ENCODE data around the gene UBE2Z. TPM values are rescaled to one million over a fixed set of nuclear protein-coding genes. Genes with fewer than 3 reads are reported as not detected.

Gene UBE2Z
- total and polyA plus RNA-seq, 9 of the 15 experiments (the other 6 are each of a cell fraction or from before 2014, with no cell fraction given) = 11.8 to 89.0 (median 38.2) TPM

Small RNA genes lying within 50 kb of the gene (small RNA-seq; reads per million reads assigned to genes)
- gene AC068531.1 = not detected
- gene RF00263 = not detected
- 0.15 reads per million for gene RF01210
- not detected for gene RNU1-42P

Other genes starting within 250 kb of the UBE2Z start
Only the 7 nearest of the 10 such genes appear.
- not detected in 2 replicates for gene HOXB13, start 179.7 kb upstream of the UBE2Z start, total RNA-seq (2014; rRNA removed)
- gene HOXB13, start 179.7 kb upstream of the UBE2Z start, total RNA-seq (2014; rRNA removed; fragmentation: Illumina TruSeq; extraction: Trizol) = not detected in 2 replicates
- not detected in 2 replicates for gene HOXB13, start 179.7 kb upstream of the UBE2Z start, total RNA-seq (2015; rRNA removed; fragmentation: Illumina TruSeq; extraction: Trizol)
- not detected in 2 replicates for gene HOXB13, start 179.7 kb upstream of the UBE2Z start, total RNA-seq (2021)
- 0.01 TPM in 1 of 2 replicates, not detected in the other for gene HOXB13, start 179.7 kb upstream of the UBE2Z start, polyA plus RNA-seq (2011; rRNA removed)
- not detected in 2 replicates for gene HOXB13, start 179.7 kb upstream of the UBE2Z start, polyA plus RNA-seq (2014; fragmentation: Illumina TruSeq; extraction: Trizol)
- gene HOXB13, start 179.7 kb upstream of the UBE2Z start, polyA plus RNA-seq (2014; fragmentation: Nextera tagmentation; extraction: Ambion mirVana) = not detected
- gene HOXB13, start 179.7 kb upstream of the UBE2Z start, polyA plus RNA-seq (2014; rRNA removed) = not detected in 2 replicates
- gene TTLL6, start 91.2 kb upstream of the UBE2Z start, total RNA-seq (2014; rRNA removed) = 0.05 TPM in 1 of 2 replicates, not detected in the other
- not detected in 2 replicates for gene TTLL6, start 91.2 kb upstream of the UBE2Z start, total RNA-seq (2014; rRNA removed; fragmentation: Illumina TruSeq; extraction: Trizol)
- gene TTLL6, start 91.2 kb upstream of the UBE2Z start, total RNA-seq (2015; rRNA removed; fragmentation: Illumina TruSeq; extraction: Trizol) = not detected in 2 replicates
- not detected in 2 replicates for gene TTLL6, start 91.2 kb upstream of the UBE2Z start, total RNA-seq (2021)
- not detected in 2 replicates for gene TTLL6, start 91.2 kb upstream of the UBE2Z start, polyA plus RNA-seq (2011; rRNA removed)
- gene TTLL6, start 91.2 kb upstream of the UBE2Z start, polyA plus RNA-seq (2014; fragmentation: Illumina TruSeq; extraction: Trizol) = not detected in 2 replicates
- gene TTLL6, start 91.2 kb upstream of the UBE2Z start, polyA plus RNA-seq (2014; fragmentation: Nextera tagmentation; extraction: Ambion mirVana) = not detected
- gene TTLL6, start 91.2 kb upstream of the UBE2Z start, polyA plus RNA-seq (2014; rRNA removed) = not detected in 2 replicates
- 24.1 and 24.8 TPM in 2 replicates for gene CALCOCO2, start 77.4 kb upstream of the UBE2Z start, total RNA-seq (2014; rRNA removed)
- 71.1 and 87.2 TPM in 2 replicates for gene CALCOCO2, start 77.4 kb upstream of the UBE2Z start, total RNA-seq (2014; rRNA removed; fragmentation: Illumina TruSeq; extraction: Trizol)
- gene CALCOCO2, start 77.4 kb upstream of the UBE2Z start, total RNA-seq (2015; rRNA removed; fragmentation: Illumina TruSeq; extraction: Trizol) = 38.4 and 39.8 TPM in 2 replicates
- 67.5 and 69.4 TPM in 2 replicates for gene CALCOCO2, start 77.4 kb upstream of the UBE2Z start, total RNA-seq (2021)
- 87.3 and 117 TPM in 2 replicates for gene CALCOCO2, start 77.4 kb upstream of the UBE2Z start, polyA plus RNA-seq (2011; rRNA removed)
- 74.7 and 79.9 TPM in 2 replicates for gene CALCOCO2, start 77.4 kb upstream of the UBE2Z start, polyA plus RNA-seq (2014; fragmentation: Illumina TruSeq; extraction: Trizol)
- 10 to 100 TPM; 34.6 to 85.9 TPM for gene CALCOCO2, start 77.4 kb upstream of the UBE2Z start, polyA plus RNA-seq (2014; fragmentation: Nextera tagmentation; extraction: Ambion mirVana)
- 52.9 and 63.2 TPM in 2 replicates for gene CALCOCO2, start 77.4 kb upstream of the UBE2Z start, polyA plus RNA-seq (2014; rRNA removed)
- gene ATP5MC1, start 15.6 kb upstream of the UBE2Z start, total RNA-seq (2014; rRNA removed) = 159 and 236 TPM in 2 replicates
- gene ATP5MC1, start 15.6 kb upstream of the UBE2Z start, total RNA-seq (2014; rRNA removed; fragmentation: Illumina TruSeq; extraction: Trizol) = 375 and 378 TPM in 2 replicates
- gene ATP5MC1, start 15.6 kb upstream of the UBE2Z start, total RNA-seq (2015; rRNA removed; fragmentation: Illumina TruSeq; extraction: Trizol) = 440 and 490 TPM in 2 replicates
- gene ATP5MC1, start 15.6 kb upstream of the UBE2Z start, total RNA-seq (2021) = 181 and 187 TPM in 2 replicates
- gene ATP5MC1, start 15.6 kb upstream of the UBE2Z start, polyA plus RNA-seq (2011; rRNA removed) = 426 and 446 TPM in 2 replicates
- 508 and 534 TPM in 2 replicates for gene ATP5MC1, start 15.6 kb upstream of the UBE2Z start, polyA plus RNA-seq (2014; fragmentation: Illumina TruSeq; extraction: Trizol)
- gene ATP5MC1, start 15.6 kb upstream of the UBE2Z start, polyA plus RNA-seq (2014; fragmentation: Nextera tagmentation; extraction: Ambion mirVana) = 1,000 to 10,000 TPM; 1,208 to 1,488 TPM
- 334 and 377 TPM in 2 replicates for gene ATP5MC1, start 15.6 kb upstream of the UBE2Z start, polyA plus RNA-seq (2014; rRNA removed)
- 126 and 127 TPM in 2 replicates for gene SNF8, start 36.4 kb downstream of the UBE2Z start, total RNA-seq (2014; rRNA removed)
- gene SNF8, start 36.4 kb downstream of the UBE2Z start, total RNA-seq (2014; rRNA removed; fragmentation: Illumina TruSeq; extraction: Trizol) = 92.5 and 96.8 TPM in 2 replicates
- 90.9 and 92.9 TPM in 2 replicates for gene SNF8, start 36.4 kb downstream of the UBE2Z start, total RNA-seq (2015; rRNA removed; fragmentation: Illumina TruSeq; extraction: Trizol)
- gene SNF8, start 36.4 kb downstream of the UBE2Z start, total RNA-seq (2021) = 124 and 130 TPM in 2 replicates
- gene SNF8, start 36.4 kb downstream of the UBE2Z start, polyA plus RNA-seq (2011; rRNA removed) = 98.7 and 117 TPM in 2 replicates
- 128 and 132 TPM in 2 replicates for gene SNF8, start 36.4 kb downstream of the UBE2Z start, polyA plus RNA-seq (2014; fragmentation: Illumina TruSeq; extraction: Trizol)
- gene SNF8, start 36.4 kb downstream of the UBE2Z start, polyA plus RNA-seq (2014; fragmentation: Nextera tagmentation; extraction: Ambion mirVana) = 1 to 10 TPM; 6.9 to 9.0 TPM
- 143 and 149 TPM in 2 replicates for gene SNF8, start 36.4 kb downstream of the UBE2Z start, polyA plus RNA-seq (2014; rRNA removed)
- not detected in 2 replicates for gene GIP, start 60.2 kb downstream of the UBE2Z start, total RNA-seq (2014; rRNA removed)
- gene GIP, start 60.2 kb downstream of the UBE2Z start, total RNA-seq (2014; rRNA removed; fragmentation: Illumina TruSeq; extraction: Trizol) = not detected in 2 replicates
- not detected in 2 replicates for gene GIP, start 60.2 kb downstream of the UBE2Z start, total RNA-seq (2015; rRNA removed; fragmentation: Illumina TruSeq; extraction: Trizol)
- not detected in 2 replicates for gene GIP, start 60.2 kb downstream of the UBE2Z start, total RNA-seq (2021)
- 0.15 TPM in 1 of 2 replicates, not detected in the other for gene GIP, start 60.2 kb downstream of the UBE2Z start, polyA plus RNA-seq (2011; rRNA removed)
- not detected in 2 replicates for gene GIP, start 60.2 kb downstream of the UBE2Z start, polyA plus RNA-seq (2014; fragmentation: Illumina TruSeq; extraction: Trizol)
- gene GIP, start 60.2 kb downstream of the UBE2Z start, polyA plus RNA-seq (2014; fragmentation: Nextera tagmentation; extraction: Ambion mirVana) = under 1 TPM in 1 of 2 experiments, not detected in 1; 0.08 TPM
- 0.12 TPM in 1 of 2 replicates, not detected in the other for gene GIP, start 60.2 kb downstream of the UBE2Z start, polyA plus RNA-seq (2014; rRNA removed)
- gene IGF2BP1, start 89.0 kb downstream of the UBE2Z start, total RNA-seq (2014; rRNA removed) = 53.6 and 61.6 TPM in 2 replicates
- gene IGF2BP1, start 89.0 kb downstream of the UBE2Z start, total RNA-seq (2014; rRNA removed; fragmentation: Illumina TruSeq; extraction: Trizol) = 64.8 and 66.8 TPM in 2 replicates
- 65.5 and 72.0 TPM in 2 replicates for gene IGF2BP1, start 89.0 kb downstream of the UBE2Z start, total RNA-seq (2015; rRNA removed; fragmentation: Illumina TruSeq; extraction: Trizol)
- gene IGF2BP1, start 89.0 kb downstream of the UBE2Z start, total RNA-seq (2021) = 291 and 318 TPM in 2 replicates
- 27.4 and 31.8 TPM in 2 replicates for gene IGF2BP1, start 89.0 kb downstream of the UBE2Z start, polyA plus RNA-seq (2011; rRNA removed)
- 71.8 and 80.4 TPM in 2 replicates for gene IGF2BP1, start 89.0 kb downstream of the UBE2Z start, polyA plus RNA-seq (2014; fragmentation: Illumina TruSeq; extraction: Trizol)
- 10 to 100 TPM; 13.0 to 13.8 TPM for gene IGF2BP1, start 89.0 kb downstream of the UBE2Z start, polyA plus RNA-seq (2014; fragmentation: Nextera tagmentation; extraction: Ambion mirVana)
- gene IGF2BP1, start 89.0 kb downstream of the UBE2Z start, polyA plus RNA-seq (2014; rRNA removed) = 41.5 and 47.2 TPM in 2 replicates